ENCODE results near the gene FCHO1. TPM values are rescaled to one million over a fixed set of nuclear protein-coding genes. Genes with fewer than 3 reads are reported as not detected.

The FCHO1 gene
- total and polyA plus RNA-seq, 7 experiments from 2014 or later: 14.7 to 107 (median 79.3) TPM

DNA sequence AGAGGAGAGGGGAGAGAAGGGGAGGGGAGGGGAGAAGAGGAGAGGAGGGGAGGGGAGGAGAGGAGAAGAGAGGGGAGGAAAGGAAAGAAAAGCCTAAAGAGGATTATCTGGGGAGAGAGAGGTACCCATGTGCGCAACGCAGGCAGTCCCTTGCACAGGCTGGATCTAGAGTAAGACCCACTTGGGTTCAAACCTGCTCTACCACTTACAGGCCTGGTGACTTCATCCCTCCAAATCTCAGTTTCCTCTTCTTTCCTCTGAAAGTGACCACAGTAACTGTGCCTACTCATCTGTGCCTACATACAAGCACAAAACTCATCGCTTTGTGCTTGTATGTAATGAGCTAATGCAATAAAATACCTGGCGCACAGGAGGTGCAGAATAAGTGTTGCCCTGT is 32.7 kb upstream of the FCHO1 start:
- H3K9me3 Mint-ChIP-seq: no peaks in the 10 kb centered on the region
- peaks cover 0 to 7% (median 0%) of the 10 kb centered on the region in 5 donors for H3K36me3 Mint-ChIP-seq
- ATAC-seq (no peak), DNase-seq (no peak)
- H3K9me3 ChIP-seq (ENCODE audit: control insufficient read depth in 2 of 3, low read length in 3 of 3): no peaks in the 10 kb centered on the region
- H3K27me3 ChIP-seq (ENCODE audit: control insufficient read depth in 2 of 2, insufficient read depth in 2 of 2, low read length in 2 of 2): no peaks in the 10 kb centered on the region
- H3K4me1 ChIP-seq (ENCODE audit: control insufficient read depth in 2 of 2, insufficient read depth in 2 of 2, low read length in 2 of 2): peaks cover 19 to 24% of the 10 kb centered on the region in 2 donors
- H3K27me3 Mint-ChIP-seq: peaks cover 0 to 2% (median 0%) of the 10 kb centered on the region in 5 donors
- CTCF ChIA-PET: no interaction called here
- POLR2A ChIA-PET: interaction anchor here (0.8 to 2.2 kb wide), 9 partner anchors 8 to 136 kb away, joined by 3 to 13 read pairs (median 5); no protein-coding TSS in a partner anchor
- H3K4me3 ChIP-seq (ENCODE audit: low read length): peak overlapping the region; percentile 51
- peak overlapping the region; percentile 70 to 91 (median 79) for H3K27ac Mint-ChIP-seq
- peaks cover 33 to 38% (median 36%) of the 10 kb centered on the region in 7 donors for H3K4me1 Mint-ChIP-seq
- H3K4me3 Mint-ChIP-seq: peak overlapping the region; percentile 83 to 93 (median 90)
- H3K36me3 ChIP-seq (ENCODE audit: control insufficient read depth in 2 of 3, insufficient read depth in 3 of 3, low read length in 3 of 3): peaks cover 0 to 10% (median 4%) of the 10 kb centered on the region in 3 experiments
- intact Hi-C loops (cut with micrococcal nuclease): loop anchor here in 1 of 2 donors (5.0 kb wide), 1 partner anchor 139 kb away; the partner anchor contains the start of gene RPL18A
- H3K27ac ChIP-seq (ENCODE audit: low read depth, low read length): no peak overlapping the region

DNA sequence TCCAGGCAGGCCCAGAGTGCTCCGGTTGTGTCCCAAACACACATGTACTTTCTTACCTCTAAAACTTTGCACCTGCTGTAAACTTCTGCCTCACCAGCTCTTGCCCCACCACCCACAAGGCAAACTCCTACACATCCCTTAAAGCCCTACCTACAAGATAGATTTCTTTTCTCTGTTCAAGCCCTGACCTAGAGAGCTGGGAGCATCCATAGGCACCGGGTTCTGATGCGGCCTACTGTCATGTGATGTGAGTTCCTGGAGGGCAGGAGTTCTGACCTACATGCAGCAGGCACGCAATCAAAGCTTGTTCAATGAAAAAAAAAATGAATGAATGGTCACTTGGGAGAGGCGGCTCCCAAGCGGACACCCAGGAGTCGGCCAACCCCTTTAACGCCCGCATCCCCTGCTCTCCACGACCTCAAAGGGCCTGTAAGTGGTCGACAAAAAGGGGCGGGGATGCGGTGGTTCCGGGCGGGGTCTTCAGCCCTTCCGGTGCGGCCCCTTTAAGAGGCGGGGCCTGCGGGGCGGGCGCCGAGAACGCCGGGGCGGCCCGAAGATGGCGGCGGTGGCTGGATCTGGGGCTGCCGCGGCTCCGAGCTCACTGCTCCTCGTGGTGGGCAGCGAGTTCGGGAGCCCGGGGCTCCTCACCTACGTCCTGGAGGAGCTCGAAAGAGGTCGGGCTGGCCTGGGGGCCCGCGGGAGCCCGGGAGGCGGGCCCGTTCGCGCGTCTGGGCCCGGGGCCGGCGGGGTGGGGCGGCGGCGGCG is 32.1 kb upstream of the FCHO1 start, which contains the start of gene MAP1S:
TSS of gene MAP1S (plus strand) at position 534 of the 765 bp plus-strand sequence. CDS start at position 557, 23 bp downstream.
- Histone ChIP-seq H3K27me3 (ENCODE audit: control insufficient read depth in 2 of 2, insufficient read depth in 2 of 2, low read length in 2 of 2) (no peaks in the 10 kb centered on the region), H3K9me3 (ENCODE audit: control insufficient read depth in 2 of 3, low read length in 3 of 3) (no peaks in the 10 kb centered on the region), H3K4me3 (ENCODE audit: low read length) (peak within 1 kb of the TSS; percentile 71), H3K27ac (ENCODE audit: low read depth, low read length) (peak within 1 kb of the TSS; percentile 76), H3K36me3 (ENCODE audit: control insufficient read depth in 2 of 3, insufficient read depth in 3 of 3, low read length in 3 of 3) (peaks cover 0 to 15% (median 4%) of the 10 kb centered on the region in 3 experiments), H3K4me1 (ENCODE audit: control insufficient read depth in 2 of 2, insufficient read depth in 2 of 2, low read length in 2 of 2) (peaks cover 19 to 24% of the 10 kb centered on the region in 2 donors)
- ChIA-PET CTCF (interaction anchor here (0.5 to 0.8 kb wide), 2 partner anchors 15 to 66 kb away, joined by 3 read pairs; no protein-coding TSS in a partner anchor), POLR2A (interaction anchor here (0.7 to 2.2 kb wide), 14 partner anchors 9 to 140 kb away, joined by 3 to 13 read pairs (median 5); partner anchors contain the start of genes FCHO1, JAK3 and RPL18A)
- H3K4me3 Mint-ChIP-seq: peak within 1 kb of the TSS; percentile 85 to 93 (median 90)
- ATAC-seq (peak; percentile 85), DNase-seq (peak; percentile 26 to 82 (median 51))
- no peaks in the 10 kb centered on the region for H3K9me3 Mint-ChIP-seq
- H3K27me3 Mint-ChIP-seq: peaks cover 0 to 2% (median 0%) of the 10 kb centered on the region in 5 donors
- H3K4me1 Mint-ChIP-seq: peaks cover 33 to 39% (median 36%) of the 10 kb centered on the region in 7 donors
- H3K27ac Mint-ChIP-seq: peak within 1 kb of the TSS; percentile 75 to 96 (median 88)
- peaks cover 0 to 7% (median 0%) of the 10 kb centered on the region in 5 donors for H3K36me3 Mint-ChIP-seq
- intact Hi-C loops (cut with micrococcal nuclease): loop anchor here (1.0 to 5.0 kb wide), 6 partner anchors 28 to 164 kb away; partner anchors contain the start of genes FCHO1 (in 2 of the 2), COLGALT1 (in 1 of the 2), RPL18A (in 1 of the 2) and UNC13A (in 1 of the 2)

DNA sequence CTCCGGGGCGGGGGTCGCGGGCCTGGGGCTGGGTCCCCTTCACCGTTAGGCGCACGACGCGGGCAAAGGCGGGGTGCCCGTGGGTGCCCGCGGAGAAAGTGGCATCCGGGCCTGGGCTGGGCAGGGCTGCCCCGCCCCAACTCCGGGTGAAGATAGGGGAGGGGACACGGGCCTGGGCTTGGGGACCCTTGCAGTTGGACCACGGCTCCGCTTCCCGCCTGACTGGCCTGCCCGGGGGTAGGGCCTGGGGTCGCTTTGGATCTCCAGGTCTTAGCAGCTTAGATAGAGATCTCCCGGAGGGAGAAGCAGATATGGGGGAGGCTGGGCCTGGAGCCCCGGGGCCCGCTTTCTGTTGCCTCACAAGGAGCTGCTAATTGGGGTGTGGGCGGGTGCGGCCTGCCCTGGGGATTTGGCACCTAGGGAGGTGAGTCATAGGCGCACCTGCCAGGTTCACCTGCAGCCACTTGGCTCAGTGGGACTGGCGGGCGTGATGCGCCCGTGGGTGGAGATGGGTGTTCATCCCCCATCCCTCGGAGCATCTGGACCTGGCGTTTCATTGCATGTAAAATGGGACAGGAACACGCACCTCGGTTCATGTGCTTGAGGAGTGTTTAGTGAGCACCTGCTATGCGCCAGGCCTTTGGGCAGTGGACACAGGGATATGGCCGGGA is 31.4 kb upstream of the FCHO1 start:
- ChIA-PET CTCF (interaction anchor here (0.5 to 1.1 kb wide), 4 partner anchors 16 to 1678 kb away, joined by 3 read pairs; partner anchors contain the start of gene FCHO1), POLR2A (interaction anchor here (0.7 to 2.2 kb wide), 12 partner anchors 9 to 140 kb away, joined by 3 to 13 read pairs (median 6); partner anchors contain the start of genes FCHO1, JAK3 and RPL18A)
- peaks cover 0 to 7% (median 0%) of the 10 kb centered on the region in 5 donors for H3K36me3 Mint-ChIP-seq
- H3K36me3 ChIP-seq (ENCODE audit: control insufficient read depth in 2 of 3, insufficient read depth in 3 of 3, low read length in 3 of 3): peaks cover 0 to 22% (median 4%) of the 10 kb centered on the region in 3 experiments
- DNase-seq (peak in 3 of 9 donors; percentile 11 to 45 (median 39)), ATAC-seq (peak; percentile 46)
- no peaks in the 10 kb centered on the region for H3K9me3 ChIP-seq (ENCODE audit: control insufficient read depth in 2 of 3, low read length in 3 of 3)
- H3K27ac ChIP-seq (ENCODE audit: low read depth, low read length): peak overlapping the region; percentile 76
- H3K27ac Mint-ChIP-seq: peak overlapping the region; percentile 54 to 96 (median 79)
- no peaks in the 10 kb centered on the region for H3K27me3 ChIP-seq (ENCODE audit: control insufficient read depth in 2 of 2, insufficient read depth in 2 of 2, low read length in 2 of 2)
- intact Hi-C loops (cut with micrococcal nuclease): loop anchor here (1.0 to 5.0 kb wide), 6 partner anchors 27 to 165 kb away; partner anchors contain the start of genes FCHO1 (in 2 of the 2), COLGALT1 (in 1 of the 2), RPL18A (in 1 of the 2) and UNC13A (in 1 of the 2)
- peak overlapping the region; percentile 71 for H3K4me3 ChIP-seq (ENCODE audit: low read length)
- peaks cover 19 to 24% of the 10 kb centered on the region in 2 donors for H3K4me1 ChIP-seq (ENCODE audit: control insufficient read depth in 2 of 2, insufficient read depth in 2 of 2, low read length in 2 of 2)
- no peaks in the 10 kb centered on the region for H3K9me3 Mint-ChIP-seq
- H3K4me1 Mint-ChIP-seq: peaks cover 33 to 43% (median 39%) of the 10 kb centered on the region in 7 donors
- peak overlapping the region; percentile 84 to 93 (median 88) for H3K4me3 Mint-ChIP-seq
- peaks cover 0 to 2% (median 0%) of the 10 kb centered on the region in 5 donors for H3K27me3 Mint-ChIP-seq

DNA sequence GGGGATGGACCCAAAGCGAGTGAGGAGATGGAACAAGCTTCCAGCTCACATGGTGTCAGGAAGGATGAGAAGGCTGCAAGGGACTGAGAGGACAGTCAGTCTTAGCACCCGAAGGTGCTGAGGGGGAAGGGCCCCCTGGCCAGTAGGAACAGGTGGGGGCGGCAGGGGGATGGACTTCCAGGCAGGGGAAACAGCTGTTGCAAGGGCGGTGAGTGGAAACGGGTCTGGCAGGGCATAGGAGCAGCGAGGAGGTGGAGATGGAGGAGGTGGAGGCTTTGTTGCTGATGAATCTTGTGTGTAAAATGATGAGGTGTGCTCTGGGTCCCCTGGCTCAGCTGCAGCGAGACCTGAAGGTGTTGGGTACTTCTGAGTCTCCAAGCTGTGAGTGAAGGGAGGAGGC is 30.8 kb upstream of the FCHO1 start:
- H3K27me3 ChIP-seq (ENCODE audit: control insufficient read depth in 2 of 2, insufficient read depth in 2 of 2, low read length in 2 of 2): no peaks in the 10 kb centered on the region
- H3K36me3 ChIP-seq (ENCODE audit: control insufficient read depth in 2 of 3, insufficient read depth in 3 of 3, low read length in 3 of 3): peaks cover 0 to 28% (median 9%) of the 10 kb centered on the region in 3 experiments
- H3K4me3 Mint-ChIP-seq: peak overlapping the region; percentile 84 to 93 (median 88)
- POLR2A ChIA-PET: interaction anchor here (1.2 to 2.2 kb wide), 6 partner anchors 28 to 139 kb away, joined by 3 to 13 read pairs (median 6); partner anchors contain the start of genes FCHO1, JAK3 and RPL18A
- peak overlapping the region; percentile 76 for H3K27ac ChIP-seq (ENCODE audit: low read depth, low read length)
- H3K4me3 ChIP-seq (ENCODE audit: low read length): peak overlapping the region; percentile 71
- CTCF ChIA-PET: interaction anchor here (0.5 to 1.2 kb wide), 4 partner anchors 16 to 1679 kb away, joined by 3 to 4 read pairs (median 4); partner anchors contain the start of gene FCHO1
- peaks cover 19 to 24% of the 10 kb centered on the region in 2 donors for H3K4me1 ChIP-seq (ENCODE audit: control insufficient read depth in 2 of 2, insufficient read depth in 2 of 2, low read length in 2 of 2)
- H3K27ac Mint-ChIP-seq: peak overlapping the region; percentile 54 to 96 (median 79)
- intact Hi-C loops (cut with micrococcal nuclease): no loop called here
- ATAC-seq (no peak), DNase-seq (no peak)
- H3K36me3 Mint-ChIP-seq: peaks cover 0 to 10% (median 3%) of the 10 kb centered on the region in 5 donors
- H3K9me3 ChIP-seq (ENCODE audit: control insufficient read depth in 2 of 3, low read length in 3 of 3): no peaks in the 10 kb centered on the region
- H3K27me3 Mint-ChIP-seq: peaks cover 0 to 2% (median 0%) of the 10 kb centered on the region in 5 donors
- H3K9me3 Mint-ChIP-seq: no peaks in the 10 kb centered on the region
- peaks cover 36 to 47% (median 39%) of the 10 kb centered on the region in 7 donors for H3K4me1 Mint-ChIP-seq

DNA sequence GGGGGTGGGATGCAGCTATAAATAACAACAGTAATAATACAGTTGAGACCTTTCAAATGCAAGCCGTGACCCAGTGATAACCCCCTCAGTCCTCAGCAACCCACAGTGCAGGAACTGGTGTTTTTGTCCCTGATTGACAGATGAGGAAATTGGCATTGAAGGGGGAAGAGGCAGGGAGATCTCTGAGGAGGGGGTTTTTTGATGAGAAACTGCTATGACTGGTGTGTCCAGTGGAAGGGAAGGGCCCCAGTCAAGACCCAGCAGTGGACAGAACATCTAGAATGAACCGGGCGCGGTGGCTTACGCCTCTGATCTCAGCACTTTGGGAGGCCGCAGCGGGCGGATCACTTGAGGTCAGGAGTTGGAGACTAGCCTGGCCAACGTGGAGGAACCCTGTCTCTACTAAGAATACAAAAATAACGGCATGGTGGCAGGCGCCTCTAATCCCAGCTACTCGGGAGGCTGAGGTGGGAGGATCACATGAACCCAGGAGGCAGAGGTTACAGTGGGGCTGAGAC is 30.1 kb upstream of the FCHO1 start:
- DNase-seq: no peak

More for the DNA sequence above, 30.1 kb upstream of the FCHO1 start:
- Histone ChIP-seq H3K27ac (ENCODE audit: low read depth, low read length) (peak overlapping the region; percentile 33), H3K4me1 (ENCODE audit: control insufficient read depth in 2 of 2, insufficient read depth in 2 of 2, low read length in 2 of 2) (peaks cover 19 to 24% of the 10 kb centered on the region in 2 donors), H3K4me3 (ENCODE audit: low read length) (peak overlapping the region; percentile 10), H3K9me3 (ENCODE audit: control insufficient read depth in 2 of 3, low read length in 3 of 3) (no peaks in the 10 kb centered on the region), H3K36me3 (ENCODE audit: control insufficient read depth in 2 of 3, insufficient read depth in 3 of 3, low read length in 3 of 3) (peaks cover 0 to 35% (median 11%) of the 10 kb centered on the region in 3 experiments), H3K27me3 (ENCODE audit: control insufficient read depth in 2 of 2, insufficient read depth in 2 of 2, low read length in 2 of 2) (no peaks in the 10 kb centered on the region)
- ChIA-PET POLR2A (interaction anchor here (1.0 to 1.8 kb wide), 3 partner anchors 19 to 129 kb away, joined by 3 to 6 read pairs (median 3); no protein-coding TSS in a partner anchor), CTCF (interaction anchor here (0.9 to 1.2 kb wide), 3 partner anchors 16 to 30 kb away, joined by 3 to 4 read pairs (median 4); partner anchors contain the start of gene FCHO1)
- Mint-ChIP-seq H3K4me1 (peaks cover 37 to 47% (median 41%) of the 10 kb centered on the region in 7 donors), H3K36me3 (peaks cover 0 to 11% (median 4%) of the 10 kb centered on the region in 5 donors), H3K9me3 (no peaks in the 10 kb centered on the region), H3K27ac (peak overlapping the region in 6 of 9 donors; percentile 12 to 96 (median 56)), H3K4me3 (peak overlapping the region; percentile 84 to 93 (median 88)), H3K27me3 (peaks cover 0 to 2% (median 0%) of the 10 kb centered on the region in 5 donors)
- no peak for ATAC-seq
- intact Hi-C loops (cut with micrococcal nuclease): no loop called here

Data from naive thymus-derived CD4-positive, alpha-beta T cell (primary cell).